ENCODE measurements around the gene PPM1J. TPM values are rescaled to one million over a fixed set of nuclear protein-coding genes. Genes with fewer than 3 reads are reported as not detected.

PPM1J gene
- total RNA-seq, 1 experiment from 2014 or later: 19.3 TPM

GRCh38 chr1:112687361-112687760 lies 27.8 kb downstream of the PPM1J start (continued):
- TF ChIP-seq PRDM15 (CRISPR knock-in tag; IDR thresholded peaks at IDR 0.05): no peak
- no peak for TF ChIP-seq NR1H2 (CRISPR knock-in tag; IDR thresholded peaks at IDR 0.05)

DNA sequence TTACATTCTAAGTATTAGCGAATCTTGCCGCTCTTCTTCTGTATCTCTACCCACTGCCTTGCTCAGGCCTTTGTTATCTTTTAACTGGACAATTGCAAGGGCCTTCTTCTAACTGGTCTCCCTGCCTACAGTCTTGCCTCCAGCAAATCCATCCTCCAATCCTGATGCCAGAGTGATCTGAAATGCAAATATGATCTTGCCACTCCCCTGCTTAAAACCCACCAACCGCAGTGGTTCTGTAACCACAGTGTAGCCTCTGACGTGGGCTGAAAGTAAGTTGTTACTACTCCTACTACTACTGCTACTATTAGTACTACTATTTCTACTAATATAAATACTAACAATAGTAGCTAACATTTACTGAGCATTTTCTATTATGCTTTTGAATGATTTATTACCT lies 28.3 kb downstream of the PPM1J start:
- Mint-ChIP-seq H3K27ac (peak overlapping the region; percentile 45), H3K4me1 (peaks cover 14% of the 10 kb centered on the region), H3K9me3 (no peaks in the 10 kb centered on the region), H3K36me3 (peaks cover 21% of the 10 kb centered on the region), H3K27me3 (ENCODE audit: low read depth) (no peaks in the 10 kb centered on the region), H3K4me3 (no peak overlapping the region)
- no peak for DNase-seq (ENCODE audit: low spot score)
- CTCF ChIA-PET: interaction anchor here (1.2 kb wide), 1 partner anchor 118 kb away, joined by 3 read pairs; no protein-coding TSS in a partner anchor
- peak; percentile 50; the same call in 1 of the 2 replicates for ATAC-seq
- POLR2A ChIA-PET: no interaction called here
- no peak for TF ChIP-seq ZNF423 (CRISPR knock-in tag; IDR thresholded peaks at IDR 0.05)
- TF ChIP-seq GABPB1 (CRISPR knock-in tag; IDR thresholded peaks at IDR 0.05): no peak
- TF ChIP-seq, protein P1, sequence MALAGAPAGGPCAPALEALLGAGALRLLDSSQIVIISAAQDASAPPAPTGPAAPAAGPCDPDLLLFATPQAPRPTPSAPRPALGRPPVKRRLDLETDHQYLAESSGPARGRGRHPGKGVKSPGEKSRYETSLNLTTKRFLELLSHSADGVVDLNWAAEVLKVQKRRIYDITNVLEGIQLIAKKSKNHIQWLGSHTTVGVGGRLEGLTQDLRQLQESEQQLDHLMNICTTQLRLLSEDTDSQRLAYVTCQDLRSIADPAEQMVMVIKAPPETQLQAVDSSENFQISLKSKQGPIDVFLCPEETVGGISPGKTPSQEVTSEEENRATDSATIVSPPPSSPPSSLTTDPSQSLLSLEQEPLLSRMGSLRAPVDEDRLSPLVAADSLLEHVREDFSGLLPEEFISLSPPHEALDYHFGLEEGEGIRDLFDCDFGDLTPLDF (CRISPR knock-in tag; IDR thresholded peaks at IDR 0.05): no peak
- TF ChIP-seq ETV6 (CRISPR knock-in tag; IDR thresholded peaks at IDR 0.05): no peak
- TF ChIP-seq, protein P2, sequence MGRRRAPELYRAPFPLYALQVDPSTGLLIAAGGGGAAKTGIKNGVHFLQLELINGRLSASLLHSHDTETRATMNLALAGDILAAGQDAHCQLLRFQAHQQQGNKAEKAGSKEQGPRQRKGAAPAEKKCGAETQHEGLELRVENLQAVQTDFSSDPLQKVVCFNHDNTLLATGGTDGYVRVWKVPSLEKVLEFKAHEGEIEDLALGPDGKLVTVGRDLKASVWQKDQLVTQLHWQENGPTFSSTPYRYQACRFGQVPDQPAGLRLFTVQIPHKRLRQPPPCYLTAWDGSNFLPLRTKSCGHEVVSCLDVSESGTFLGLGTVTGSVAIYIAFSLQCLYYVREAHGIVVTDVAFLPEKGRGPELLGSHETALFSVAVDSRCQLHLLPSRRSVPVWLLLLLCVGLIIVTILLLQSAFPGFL (CRISPR knock-in tag; IDR thresholded peaks at IDR 0.05; ENCODE audit: borderline replicate concordance): no peak
- TF ChIP-seq, protein P3, sequence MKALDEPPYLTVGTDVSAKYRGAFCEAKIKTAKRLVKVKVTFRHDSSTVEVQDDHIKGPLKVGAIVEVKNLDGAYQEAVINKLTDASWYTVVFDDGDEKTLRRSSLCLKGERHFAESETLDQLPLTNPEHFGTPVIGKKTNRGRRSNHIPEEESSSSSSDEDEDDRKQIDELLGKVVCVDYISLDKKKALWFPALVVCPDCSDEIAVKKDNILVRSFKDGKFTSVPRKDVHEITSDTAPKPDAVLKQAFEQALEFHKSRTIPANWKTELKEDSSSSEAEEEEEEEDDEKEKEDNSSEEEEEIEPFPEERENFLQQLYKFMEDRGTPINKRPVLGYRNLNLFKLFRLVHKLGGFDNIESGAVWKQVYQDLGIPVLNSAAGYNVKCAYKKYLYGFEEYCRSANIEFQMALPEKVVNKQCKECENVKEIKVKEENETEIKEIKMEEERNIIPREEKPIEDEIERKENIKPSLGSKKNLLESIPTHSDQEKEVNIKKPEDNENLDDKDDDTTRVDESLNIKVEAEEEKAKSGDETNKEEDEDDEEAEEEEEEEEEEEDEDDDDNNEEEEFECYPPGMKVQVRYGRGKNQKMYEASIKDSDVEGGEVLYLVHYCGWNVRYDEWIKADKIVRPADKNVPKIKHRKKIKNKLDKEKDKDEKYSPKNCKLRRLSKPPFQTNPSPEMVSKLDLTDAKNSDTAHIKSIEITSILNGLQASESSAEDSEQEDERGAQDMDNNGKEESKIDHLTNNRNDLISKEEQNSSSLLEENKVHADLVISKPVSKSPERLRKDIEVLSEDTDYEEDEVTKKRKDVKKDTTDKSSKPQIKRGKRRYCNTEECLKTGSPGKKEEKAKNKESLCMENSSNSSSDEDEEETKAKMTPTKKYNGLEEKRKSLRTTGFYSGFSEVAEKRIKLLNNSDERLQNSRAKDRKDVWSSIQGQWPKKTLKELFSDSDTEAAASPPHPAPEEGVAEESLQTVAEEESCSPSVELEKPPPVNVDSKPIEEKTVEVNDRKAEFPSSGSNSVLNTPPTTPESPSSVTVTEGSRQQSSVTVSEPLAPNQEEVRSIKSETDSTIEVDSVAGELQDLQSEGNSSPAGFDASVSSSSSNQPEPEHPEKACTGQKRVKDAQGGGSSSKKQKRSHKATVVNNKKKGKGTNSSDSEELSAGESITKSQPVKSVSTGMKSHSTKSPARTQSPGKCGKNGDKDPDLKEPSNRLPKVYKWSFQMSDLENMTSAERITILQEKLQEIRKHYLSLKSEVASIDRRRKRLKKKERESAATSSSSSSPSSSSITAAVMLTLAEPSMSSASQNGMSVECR (CRISPR knock-in tag; IDR thresholded peaks at IDR 0.05; ENCODE audit: borderline replicate concordance): no peak
- TF ChIP-seq, protein P4, sequence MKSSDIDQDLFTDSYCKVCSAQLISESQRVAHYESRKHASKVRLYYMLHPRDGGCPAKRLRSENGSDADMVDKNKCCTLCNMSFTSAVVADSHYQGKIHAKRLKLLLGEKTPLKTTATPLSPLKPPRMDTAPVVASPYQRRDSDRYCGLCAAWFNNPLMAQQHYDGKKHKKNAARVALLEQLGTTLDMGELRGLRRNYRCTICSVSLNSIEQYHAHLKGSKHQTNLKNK (CRISPR knock-in tag; IDR thresholded peaks at IDR 0.05): no peak
- TF ChIP-seq FOXJ3 (CRISPR knock-in tag; IDR thresholded peaks at IDR 0.05; ENCODE audit: borderline replicate concordance): no peak
- TF ChIP-seq HMGA2 (CRISPR knock-in tag; IDR thresholded peaks at IDR 0.05): no peak
- TF ChIP-seq CTCF (IDR thresholded peaks at IDR 0.05): no peak
- TF ChIP-seq ATF6 (CRISPR knock-in tag; IDR thresholded peaks at IDR 0.05): no peak
- no peak for TF ChIP-seq ZNF416 (CRISPR knock-in tag; IDR thresholded peaks at IDR 0.05)
- no peak for TF ChIP-seq ZSCAN18 (CRISPR knock-in tag; IDR thresholded peaks at IDR 0.05)
- no peak for TF ChIP-seq NFE2L1 (CRISPR knock-in tag; IDR thresholded peaks at IDR 0.05)
- TF ChIP-seq GTF2I (CRISPR knock-in tag; conservative IDR thresholded peaks at IDR 0.05): no peak
- TF ChIP-seq, protein P5, sequence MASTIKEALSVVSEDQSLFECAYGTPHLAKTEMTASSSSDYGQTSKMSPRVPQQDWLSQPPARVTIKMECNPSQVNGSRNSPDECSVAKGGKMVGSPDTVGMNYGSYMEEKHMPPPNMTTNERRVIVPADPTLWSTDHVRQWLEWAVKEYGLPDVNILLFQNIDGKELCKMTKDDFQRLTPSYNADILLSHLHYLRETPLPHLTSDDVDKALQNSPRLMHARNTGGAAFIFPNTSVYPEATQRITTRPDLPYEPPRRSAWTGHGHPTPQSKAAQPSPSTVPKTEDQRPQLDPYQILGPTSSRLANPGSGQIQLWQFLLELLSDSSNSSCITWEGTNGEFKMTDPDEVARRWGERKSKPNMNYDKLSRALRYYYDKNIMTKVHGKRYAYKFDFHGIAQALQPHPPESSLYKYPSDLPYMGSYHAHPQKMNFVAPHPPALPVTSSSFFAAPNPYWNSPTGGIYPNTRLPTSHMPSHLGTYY (CRISPR knock-in tag; IDR thresholded peaks at IDR 0.05): no peak
